Astrocyte (in vitro differentiated cells and primary cell): Measurements from ENCODE around the gene RRP1. TPM values are rescaled to one million over a fixed set of nuclear protein-coding genes. Genes with fewer than 3 reads are reported as not detected.

Source experiments
- DNase-seq: peaks from one replicate; pipeline ENCODE4 v3.0.0-alpha.2; 2010; ENCODE audit warnings: low read depth
- FAIRE-seq: peaks from 2 replicates; lab custom pipeline; 2011; peaks lifted over from hg19 to GRCh38; lab: Jason Lieb, UNC
- H2AFZ ChIP-seq: 2 replicates; pipeline ENCODE4 v1.6.0; 2012; ENCODE audit warnings: low read depth, low read length, inconsistent platforms
- H3K27ac ChIP-seq: 2 replicates; pipeline ENCODE4 v1.5.1; 2011; ENCODE audit warnings: low read depth, low read length, inconsistent platforms
- H3K27me3 ChIP-seq: 2 replicates; pipeline ENCODE4 v1.6.0; 2011; ENCODE audit warnings: low read length, inconsistent platforms; ENCODE audit not compliant: insufficient read depth
- H3K36me3 ChIP-seq: 2 replicates; pipeline ENCODE4 v1.5.1; 2011; ENCODE audit warnings: low read length, inconsistent platforms; ENCODE audit not compliant: insufficient read depth
- H3K4me1 ChIP-seq: 2 replicates; pipeline ENCODE4 v1.5.1; 2011; ENCODE audit warnings: low read length, inconsistent platforms; ENCODE audit not compliant: insufficient read depth
- H3K4me2 ChIP-seq: 2 replicates; pipeline ENCODE4 v1.6.0; 2012; ENCODE audit warnings: low read length, inconsistent platforms
- H3K4me3 ChIP-seq: 2 replicates; pipeline ENCODE4 v1.5.1; 2011; ENCODE audit warnings: low read depth, mild to moderate bottlenecking, low read length, inconsistent platforms; ENCODE audit not compliant: insufficient read depth
- H3K79me2 ChIP-seq: 2 replicates; pipeline ENCODE4 v1.6.0; 2012; ENCODE audit warnings: mild to moderate bottlenecking, low read length, inconsistent platforms; ENCODE audit not compliant: insufficient read depth
- H3K9ac ChIP-seq: 2 replicates; pipeline ENCODE4 v1.6.0; 2012; ENCODE audit warnings: mild to moderate bottlenecking, low read length, inconsistent platforms
- H3K9me3 ChIP-seq: 2 replicates; pipeline ENCODE4 v1.5.1; 2012; ENCODE audit warnings: low read depth, mild to moderate bottlenecking, low read length, inconsistent platforms; ENCODE audit not compliant: insufficient read depth
- H4K20me1 ChIP-seq: 2 replicates; pipeline ENCODE4 v1.6.0; 2012; ENCODE audit warnings: low read length, inconsistent platforms; ENCODE audit not compliant: insufficient read depth
- H3K27ac Mint-ChIP-seq: one replicate; pipeline ENCODE4 v1.8.0; 2021; ENCODE audit warnings: mild to moderate bottlenecking, mixed read lengths; ENCODE audit not compliant: unreplicated experiment
- H3K27me3 Mint-ChIP-seq: one replicate; pipeline ENCODE4 v1.8.0; 2021; ENCODE audit warnings: low read depth, mixed read lengths; ENCODE audit not compliant: unreplicated experiment
- H3K36me3 Mint-ChIP-seq: one replicate; pipeline ENCODE4 v1.8.0; 2021; ENCODE audit warnings: low read depth, mixed read lengths; ENCODE audit not compliant: unreplicated experiment
- H3K4me1 Mint-ChIP-seq: one replicate; pipeline ENCODE4 v1.8.0; 2021; ENCODE audit warnings: low read depth, mixed read lengths; ENCODE audit not compliant: unreplicated experiment
- H3K4me3 Mint-ChIP-seq: one replicate; pipeline ENCODE4 v1.8.0; 2021; ENCODE audit warnings: mild to moderate bottlenecking, moderate library complexity, mixed read lengths; ENCODE audit not compliant: unreplicated experiment
- H3K9me3 Mint-ChIP-seq: one replicate; pipeline ENCODE4 v1.8.0; 2021; ENCODE audit warnings: mild to moderate bottlenecking, mixed read lengths; ENCODE audit not compliant: unreplicated experiment
- EZH2 ChIP-seq: IDR thresholded peaks from 2 replicates; pipeline ENCODE4 v1.6.1; 2012; ENCODE audit warnings: mild to moderate bottlenecking, low read length, inconsistent platforms; ENCODE audit not compliant: insufficient read depth
- total RNA-seq: library from RNA; stranded (reverse); gene quantifications from 2 replicates; pipeline ENCODE4 v1.2.1, GENCODE V29; 2021
- TF ChIP-seq, protein P1 (sequence below): IDR thresholded peaks from 2 replicates; pipeline ENCODE4 v1.5.1; 2011; ENCODE audit warnings: low read depth, mild to moderate bottlenecking, inconsistent platforms, low read length, moderate library complexity; ENCODE audit not compliant: insufficient read depth

Gene RRP1
- total RNA-seq, 1 donor from 2014 or later: 24.9 TPM

DNA sequence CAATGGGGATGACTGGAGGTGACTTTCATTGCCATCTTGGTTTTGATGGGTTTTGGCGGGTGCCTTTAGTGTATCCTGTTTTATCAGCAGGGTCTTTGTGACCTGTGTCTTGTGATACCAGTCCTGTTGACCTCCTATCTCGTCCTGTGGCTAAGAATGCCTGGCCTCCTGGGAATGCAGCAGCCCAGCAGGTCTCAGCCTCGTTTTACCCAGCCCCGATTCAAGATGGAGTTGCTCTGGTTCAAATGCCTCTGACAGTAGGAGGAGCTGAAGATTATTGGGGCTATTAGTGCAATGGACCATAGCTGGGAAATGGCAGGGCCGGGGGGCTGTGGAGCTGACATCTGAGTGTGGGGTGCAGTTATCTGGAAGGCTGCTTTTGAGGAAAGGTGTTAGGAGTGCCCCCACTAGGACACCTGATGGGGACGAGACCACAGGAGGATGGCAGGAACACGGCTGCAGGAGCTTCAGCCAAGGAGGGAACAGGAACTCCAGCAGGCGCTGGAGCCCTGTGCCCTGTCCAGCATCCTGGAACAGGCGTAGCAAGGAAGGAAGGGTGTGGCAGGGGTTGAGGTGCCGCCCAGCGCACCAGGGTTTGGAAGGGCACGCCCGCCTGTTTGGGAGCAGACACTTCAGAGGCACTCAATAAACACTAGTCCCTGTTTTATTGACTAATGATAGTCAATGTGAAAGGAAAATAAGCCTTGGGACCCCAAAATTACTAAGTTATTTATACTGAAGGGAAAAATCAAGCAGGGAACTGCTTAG lies 60.3 kb downstream of the RRP1 start:
- Histone ChIP-seq H3K36me3 (no peaks in the 10 kb centered on the region), H3K4me3 (no peak overlapping the region), H3K27me3 (peaks cover 3% of the 10 kb centered on the region), H4K20me1 (no peaks in the 10 kb centered on the region), H3K4me1 (no peaks in the 10 kb centered on the region), H3K79me2 (no peaks in the 10 kb centered on the region), H3K4me2 (no peak overlapping the region), H3K9me3 (no peaks in the 10 kb centered on the region), H3K27ac (no peak overlapping the region), H2AFZ (no peak overlapping the region), H3K9ac (no peak overlapping the region)
- peaks cover 14% of the 10 kb centered on the region for H3K9me3 Mint-ChIP-seq
- no peaks in the 10 kb centered on the region for H3K4me1 Mint-ChIP-seq
- H3K36me3 Mint-ChIP-seq: no peaks in the 10 kb centered on the region
- H3K4me3 Mint-ChIP-seq: peak overlapping the region; percentile 40
- H3K27me3 Mint-ChIP-seq: peaks cover 22% of the 10 kb centered on the region
- no peak for DNase-seq
- H3K27ac Mint-ChIP-seq: no peak overlapping the region
- FAIRE-seq: no peak
- TF ChIP-seq, protein P1, sequence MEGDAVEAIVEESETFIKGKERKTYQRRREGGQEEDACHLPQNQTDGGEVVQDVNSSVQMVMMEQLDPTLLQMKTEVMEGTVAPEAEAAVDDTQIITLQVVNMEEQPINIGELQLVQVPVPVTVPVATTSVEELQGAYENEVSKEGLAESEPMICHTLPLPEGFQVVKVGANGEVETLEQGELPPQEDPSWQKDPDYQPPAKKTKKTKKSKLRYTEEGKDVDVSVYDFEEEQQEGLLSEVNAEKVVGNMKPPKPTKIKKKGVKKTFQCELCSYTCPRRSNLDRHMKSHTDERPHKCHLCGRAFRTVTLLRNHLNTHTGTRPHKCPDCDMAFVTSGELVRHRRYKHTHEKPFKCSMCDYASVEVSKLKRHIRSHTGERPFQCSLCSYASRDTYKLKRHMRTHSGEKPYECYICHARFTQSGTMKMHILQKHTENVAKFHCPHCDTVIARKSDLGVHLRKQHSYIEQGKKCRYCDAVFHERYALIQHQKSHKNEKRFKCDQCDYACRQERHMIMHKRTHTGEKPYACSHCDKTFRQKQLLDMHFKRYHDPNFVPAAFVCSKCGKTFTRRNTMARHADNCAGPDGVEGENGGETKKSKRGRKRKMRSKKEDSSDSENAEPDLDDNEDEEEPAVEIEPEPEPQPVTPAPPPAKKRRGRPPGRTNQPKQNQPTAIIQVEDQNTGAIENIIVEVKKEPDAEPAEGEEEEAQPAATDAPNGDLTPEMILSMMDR: no peak
- TF ChIP-seq EZH2: no peak

DNA sequence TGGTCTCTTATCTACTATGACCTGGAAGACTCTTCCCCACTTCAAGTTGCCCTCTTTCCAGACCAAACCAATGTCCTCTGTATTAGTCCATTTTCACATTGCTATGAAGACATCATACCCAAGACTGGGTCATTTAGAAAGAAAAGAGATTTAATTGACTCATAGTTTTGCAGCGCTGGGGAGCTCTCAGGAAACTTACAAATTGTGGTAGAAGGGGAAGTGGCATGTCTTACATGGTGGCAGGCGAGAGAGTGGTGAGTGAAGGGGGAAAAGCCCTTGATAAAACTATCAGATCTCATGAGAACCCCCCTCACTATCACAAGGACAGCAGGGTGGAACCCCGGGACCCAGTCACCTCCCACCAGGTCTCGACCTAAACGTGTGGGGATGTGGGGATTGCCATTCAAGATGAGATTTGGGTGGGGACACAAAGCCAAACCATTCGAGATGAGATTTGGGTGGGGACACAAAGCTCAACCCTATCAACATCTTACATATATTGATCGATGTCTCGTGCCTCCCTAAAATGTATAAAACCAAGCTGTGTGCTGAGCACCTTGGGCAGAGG lies 61.4 kb downstream of the RRP1 start:
- FAIRE-seq (no peak), DNase-seq (no peak)
- Mint-ChIP-seq H3K9me3 (peaks cover 14% of the 10 kb centered on the region), H3K27me3 (peaks cover 25% of the 10 kb centered on the region), H3K4me3 (no peak overlapping the region), H3K4me1 (no peaks in the 10 kb centered on the region), H3K27ac (no peak overlapping the region), H3K36me3 (no peaks in the 10 kb centered on the region)
- H4K20me1 ChIP-seq: no peaks in the 10 kb centered on the region
- H3K79me2 ChIP-seq: no peaks in the 10 kb centered on the region
- H3K27me3 ChIP-seq: peaks cover 6% of the 10 kb centered on the region
- H3K9me3 ChIP-seq: no peaks in the 10 kb centered on the region
- no peak overlapping the region for H3K27ac ChIP-seq
- no peak overlapping the region for H2AFZ ChIP-seq
- no peak overlapping the region for H3K4me2 ChIP-seq
- no peaks in the 10 kb centered on the region for H3K36me3 ChIP-seq
- no peak overlapping the region for H3K9ac ChIP-seq
- no peak overlapping the region for H3K4me3 ChIP-seq
- H3K4me1 ChIP-seq: no peaks in the 10 kb centered on the region
- TF ChIP-seq, protein P1: no peak

DNA sequence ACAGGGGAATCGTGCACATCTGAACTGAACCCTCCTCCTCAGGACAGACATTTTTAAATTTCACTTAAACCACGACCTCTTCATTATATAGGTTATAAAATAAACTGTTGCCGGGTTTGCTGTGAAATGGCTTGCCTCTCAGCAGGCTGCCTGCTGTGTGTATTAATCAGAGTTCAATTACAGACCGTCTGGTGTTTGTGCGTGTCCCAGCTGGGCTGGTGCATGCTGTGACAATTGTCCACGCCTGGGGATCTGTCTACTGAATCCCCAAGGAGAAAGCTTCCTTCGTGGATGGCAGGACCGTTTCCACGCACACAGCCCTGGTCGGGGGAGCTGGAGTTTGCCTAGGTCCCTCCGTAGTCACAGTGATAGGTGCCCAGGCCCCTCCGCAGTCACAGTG lies 62.2 kb downstream of the RRP1 start:
- Histone ChIP-seq H4K20me1 (no peaks in the 10 kb centered on the region), H3K9me3 (no peaks in the 10 kb centered on the region), H3K27ac (no peak overlapping the region), H3K36me3 (no peaks in the 10 kb centered on the region), H3K4me3 (no peak overlapping the region), H3K9ac (no peak overlapping the region), H2AFZ (no peak overlapping the region), H3K4me2 (no peak overlapping the region), H3K27me3 (peaks cover 8% of the 10 kb centered on the region), H3K79me2 (no peaks in the 10 kb centered on the region), H3K4me1 (no peaks in the 10 kb centered on the region)
- no peak for FAIRE-seq
- Mint-ChIP-seq H3K36me3 (no peaks in the 10 kb centered on the region), H3K4me3 (no peak overlapping the region), H3K27me3 (peaks cover 25% of the 10 kb centered on the region), H3K4me1 (no peaks in the 10 kb centered on the region), H3K9me3 (peaks cover 14% of the 10 kb centered on the region), H3K27ac (no peak overlapping the region)
- DNase-seq: no peak
- TF ChIP-seq, protein P1: no peak
- no peak for TF ChIP-seq EZH2
